H1 (cell line): ENCODE results near the gene SH3BGRL3. TPM values are rescaled to one million over a fixed set of nuclear protein-coding genes. Genes with fewer than 3 reads are reported as not detected.

Experiments
- CTCF ChIA-PET: fragments of 300-600 bp; sonication (Branson Sonifier 250); formaldehyde crosslinking; loops from one replicate; lab custom pipeline; 2021; ENCODE audit not compliant: partially characterized antibody; lab: Charles Lee
- POLR2A ChIA-PET: fragments of 300-600 bp; sonication (Branson Sonifier 250); formaldehyde crosslinking; loops from one replicate; lab custom pipeline; 2021; ENCODE audit warnings: inconsistent platforms; ENCODE audit not compliant: partially characterized antibody; lab: Charles Lee
- DNase-seq, 2 experiments: peaks; one replicate each; pipeline versions ENCODE4 v3.0.0 to v3.0.0-alpha.2; 2010 to 2022; ENCODE audit warnings: low spot score in 2 of 2, low read depth in 1 of 2, mixed read lengths in 1 of 2
- FAIRE-seq: peaks from 2 replicates; lab custom pipeline; 2011; peaks lifted over from hg19 to GRCh38; lab: Jason Lieb, UNC
- H2AFZ ChIP-seq: 2 replicates; pipeline ENCODE4 v1.8.1; 2012; ENCODE audit warnings: low read length, inconsistent platforms
- H2AK5ac ChIP-seq: 2 replicates; pipeline ENCODE4 v1.6.1; 2013; ENCODE audit warnings: low read depth, low read length
- H2BK120ac ChIP-seq: replicated peaks from 2 replicates; pipeline ENCODE3; 2013; ENCODE audit warnings: low read depth, low read length, inconsistent platforms
- H2BK12ac ChIP-seq: 2 replicates; pipeline ENCODE4 v1.6.1; 2013; ENCODE audit warnings: low read depth, low read length
- H2BK15ac ChIP-seq: 2 replicates; pipeline ENCODE4 v1.6.1; 2013; ENCODE audit warnings: low read length
- H2BK20ac ChIP-seq: 2 replicates; pipeline ENCODE4 v1.6.1; 2013; ENCODE audit warnings: low read length
- H2BK5ac ChIP-seq: 2 replicates; pipeline ENCODE4 v1.6.1; 2013; ENCODE audit warnings: low read depth, low read length
- H3K14ac ChIP-seq: 2 replicates; pipeline ENCODE4 v1.6.1; 2013; ENCODE audit warnings: inconsistent platforms; ENCODE audit not compliant: insufficient read length
- H3K18ac ChIP-seq: 2 replicates; pipeline ENCODE4 v1.6.1; 2013; ENCODE audit warnings: low read length; ENCODE audit errors: extremely low read depth
- H3K23ac ChIP-seq: 2 replicates; pipeline ENCODE4 v1.6.1; 2013; ENCODE audit warnings: inconsistent platforms; ENCODE audit not compliant: insufficient read length
- H3K23me2 ChIP-seq: 2 replicates; pipeline ENCODE4 v1.6.1; 2013; ENCODE audit warnings: low read depth, low read length
- H3K27ac ChIP-seq: 2 replicates; pipeline ENCODE4 v1.6.1; 2011; ENCODE audit warnings: low read depth, low read length, inconsistent platforms
- H3K27me3 ChIP-seq, 4 experiments: replicated peaks in 1 of 4; 1 replicate in 1 of 4; 2 replicates in 3 of 4; pipeline versions ENCODE4 v1.6.1 to v1.8.1; 2011 to 2013; ENCODE audit warnings: low read length in 3 of 4, mild to moderate bottlenecking in 3 of 4, inconsistent platforms in 2 of 4, mixed read lengths in 2 of 4, moderate library complexity in 1 of 4; ENCODE audit not compliant: control insufficient read depth in 3 of 4, insufficient read depth in 3 of 4; ENCODE audit errors: extremely low read depth in 1 of 4
- H3K36me3 ChIP-seq, 4 experiments: 2 replicates each; pipeline versions ENCODE4 v1.6.1 to v1.8.1; 2011 to 2013; ENCODE audit warnings: mild to moderate bottlenecking in 4 of 4, low read length in 3 of 4, moderate library complexity in 2 of 4, control low read depth in 1 of 4, inconsistent platforms in 1 of 4; ENCODE audit not compliant: insufficient read depth in 4 of 4, control insufficient read depth in 2 of 4
- H3K4ac ChIP-seq: replicated peaks from 2 replicates; pipeline ENCODE3; 2013; ENCODE audit warnings: low read length, low read depth, mixed read lengths, inconsistent platforms; ENCODE audit not compliant: insufficient read length
- H3K4me1 ChIP-seq, 4 experiments: replicated peaks in 1 of 4; 1 replicate in 1 of 4; 2 replicates in 3 of 4; pipeline versions ENCODE4 v1.6.1 to v1.8.1; 2011 to 2013; ENCODE audit warnings: low read length in 3 of 4, inconsistent platforms in 2 of 4, mixed read lengths in 1 of 4; ENCODE audit not compliant: insufficient read depth in 4 of 4, control insufficient read depth in 3 of 4
- H3K4me2 ChIP-seq, 2 experiments: 2 replicates each; pipeline versions ENCODE4 v1.6.1 to v1.8.1; 2011 to 2013; ENCODE audit warnings: low read depth in 2 of 2, low read length in 2 of 2, control low read depth in 1 of 2, inconsistent platforms in 1 of 2, mild to moderate bottlenecking in 1 of 2; ENCODE audit not compliant: insufficient read depth in 1 of 2
- H3K4me3 ChIP-seq, 4 experiments: fragments of 200-600, 300-600 bp in 1 of 4; sonication (generic), shearing (Covaris generic), sonication (Bioruptor Twin) in 1 of 4; 2 replicates each; pipeline versions ENCODE4 v1.5.1 to v1.8.1; 2011 to 2016; ENCODE audit warnings: low read length in 4 of 4, low read depth in 3 of 4, control low read depth in 2 of 4, inconsistent platforms in 2 of 4, mild to moderate bottlenecking in 2 of 4, mixed read lengths in 1 of 4, moderate library complexity in 1 of 4; ENCODE audit not compliant: insufficient read depth in 2 of 4; ENCODE audit errors: extremely low read depth in 1 of 4
- H3K56ac ChIP-seq: replicated peaks from 2 replicates; pipeline ENCODE3; 2013; ENCODE audit warnings: low read depth, mild to moderate bottlenecking, mixed read lengths, low read length, inconsistent platforms; ENCODE audit not compliant: insufficient read length
- H3K79me1 ChIP-seq: 2 replicates; pipeline ENCODE4 v1.6.1; 2013; ENCODE audit warnings: low read depth, low read length, control low read depth
- H3K79me2 ChIP-seq, 2 experiments: 2 replicates each; pipeline versions ENCODE4 v1.6.1 to v1.8.1; 2012 to 2013; ENCODE audit warnings: low read length in 2 of 2, mild to moderate bottlenecking in 2 of 2, inconsistent platforms in 1 of 2; ENCODE audit not compliant: insufficient read depth in 2 of 2, control insufficient read depth in 1 of 2
- H3K9ac ChIP-seq, 4 experiments: replicated peaks in 1 of 4; 1 replicate in 1 of 4; 2 replicates in 3 of 4; pipeline versions ENCODE4 v1.6.1 to v1.8.1; 2011 to 2013; ENCODE audit warnings: low read depth in 3 of 4, low read length in 3 of 4, control low read depth in 2 of 4, mild to moderate bottlenecking in 2 of 4, moderate library complexity in 2 of 4, inconsistent platforms in 1 of 4; ENCODE audit errors: extremely low read depth in 1 of 4
- H3K9me3 ChIP-seq, 2 experiments: 2 replicates each; pipeline versions ENCODE4 v1.6.1 to v1.8.1; 2012 to 2013; ENCODE audit warnings: mild to moderate bottlenecking in 2 of 2, moderate library complexity in 2 of 2, control low read depth in 1 of 2, inconsistent platforms in 1 of 2, low read depth in 1 of 2, low read length in 1 of 2, mixed read lengths in 1 of 2; ENCODE audit not compliant: insufficient read depth in 2 of 2
- H4K20me1 ChIP-seq, 2 experiments: replicated peaks in 1 of 2; 2 replicates each; pipeline versions ENCODE3 to v1.8.1; 2011 to 2013; ENCODE audit warnings: inconsistent platforms in 2 of 2, low read length in 2 of 2, mild to moderate bottlenecking in 1 of 2; ENCODE audit not compliant: insufficient read depth in 2 of 2, control insufficient read depth in 1 of 2
- H4K5ac ChIP-seq: 2 replicates; pipeline ENCODE4 v1.6.1; 2013; ENCODE audit warnings: low read length, low read depth, mixed read lengths, inconsistent platforms; ENCODE audit not compliant: insufficient read length
- H4K8ac ChIP-seq: 2 replicates; pipeline ENCODE4 v1.8.0; 2013; ENCODE audit warnings: mild to moderate bottlenecking, moderate library complexity, low read length, inconsistent platforms; ENCODE audit not compliant: insufficient read depth; ENCODE audit errors: extremely low read depth
- H4K91ac ChIP-seq: replicated peaks from 2 replicates; pipeline ENCODE3; 2013; ENCODE audit warnings: low read length, mixed read lengths, inconsistent platforms; ENCODE audit not compliant: insufficient read length
- EP300 ChIP-seq, 2 experiments: IDR thresholded peaks; 1 replicate in 1 of 2; 2 replicates in 1 of 2; pipeline ENCODE4 v1.6.1; 2011 to 2012; ENCODE audit warnings: low read depth in 2 of 2, low read length in 2 of 2, mild to moderate bottlenecking in 2 of 2, borderline replicate concordance in 1 of 2, inconsistent platforms in 1 of 2, moderate library complexity in 1 of 2
- EZH2 ChIP-seq: fragments of 200-600 bp; sonication (generic); IDR thresholded peaks from 2 replicates; pipeline ENCODE4 v1.7.1; 2012; ENCODE audit warnings: low read depth, mild to moderate bottlenecking, moderate library complexity, low read length, inconsistent platforms; ENCODE audit not compliant: severe bottlenecking
- JUND ChIP-seq: IDR thresholded peaks from 2 replicates; pipeline ENCODE4 v1.6.1; 2011; ENCODE audit warnings: mild to moderate bottlenecking, improper control_type of control experiment, low read length
- KDM1A ChIP-seq: fragments of 200-600, 300-600 bp; sonication (generic); IDR thresholded peaks from 2 replicates; pipeline ENCODE4 v1.7.1; 2016; ENCODE audit warnings: mild to moderate bottlenecking, low read length, borderline replicate concordance
- NANOG ChIP-seq: IDR thresholded peaks from 2 replicates; pipeline ENCODE4 v1.6.1; 2011; ENCODE audit warnings: low read length, low read depth, mild to moderate bottlenecking, inconsistent platforms; ENCODE audit not compliant: insufficient read depth, poor library complexity, severe bottlenecking
- SP1 ChIP-seq: IDR thresholded peaks from 2 replicates; pipeline ENCODE4 v1.6.1; 2011; ENCODE audit warnings: low read depth, low read length
- SUZ12 ChIP-seq: fragments of 200-600 bp; sonication (generic); IDR thresholded peaks from 2 replicates; pipeline ENCODE4 v1.6.1; 2012; ENCODE audit warnings: mild to moderate bottlenecking, inconsistent platforms, low read length, moderate library complexity, mixed read lengths
- TCF12 ChIP-seq: IDR thresholded peaks from 2 replicates; pipeline ENCODE4 v1.6.1; 2011; ENCODE audit warnings: low read depth, mild to moderate bottlenecking, low read length
- WGBS, 2 experiments: shearing (Covaris generic) in 1 of 2; methylation state at CpG; one replicate each; pipeline versions ENCODE4 v1.1.6 to v1.1.7; 2013 to 2015; ENCODE audit warnings: low lambda C conversion rate in 2 of 2, mixed read lengths in 2 of 2, inconsistent platforms in 1 of 2, low coverage in 1 of 2, missing lambda C conversion rate in 1 of 2; ENCODE audit not compliant: insufficient replicate concordance in 2 of 2, insufficient coverage in 1 of 2, insufficient read length in 1 of 2; ENCODE audit errors: extremely low coverage in 1 of 2, missing lambda C conversion rate in 1 of 2; 5-methylcytosine and 5-hydroxymethylcytosine counted together
- polyA plus RNA-seq, 7 experiments: library from polyadenylated mRNA; depleted of rRNA in 3 of 7; stranded (reverse) in 5 of 7; unstranded in 2 of 7; fragments of >200 nt in 5 of 7; fragments of 200-250 nt in 2 of 7; gene quantifications; 1 replicate in 5 of 7; 2 replicates in 1 of 7; 4 replicates in 1 of 7; pipeline versions ENCODE4 v1.2.1 to v1.2.3, GENCODE V29; 2011 to 2013; ENCODE audit warnings: missing spikeins in 2 of 7, mixed read lengths in 2 of 7
- total RNA-seq: library from RNA; stranded (reverse); fragmentation: NEBNext Ultra II Directional; extraction: Animal tissue kit (Norgen Biotek cat#: 25700); gene quantifications from 2 replicates; pipeline ENCODE4 v1.2.1, GENCODE V29; 2021

SH3BGRL3 gene
- total and polyA plus RNA-seq, 2 of the 8 experiments (the other 6 are each of a cell fraction or from before 2014, with no cell fraction given), result 77.8 to 107 TPM

DNA sequence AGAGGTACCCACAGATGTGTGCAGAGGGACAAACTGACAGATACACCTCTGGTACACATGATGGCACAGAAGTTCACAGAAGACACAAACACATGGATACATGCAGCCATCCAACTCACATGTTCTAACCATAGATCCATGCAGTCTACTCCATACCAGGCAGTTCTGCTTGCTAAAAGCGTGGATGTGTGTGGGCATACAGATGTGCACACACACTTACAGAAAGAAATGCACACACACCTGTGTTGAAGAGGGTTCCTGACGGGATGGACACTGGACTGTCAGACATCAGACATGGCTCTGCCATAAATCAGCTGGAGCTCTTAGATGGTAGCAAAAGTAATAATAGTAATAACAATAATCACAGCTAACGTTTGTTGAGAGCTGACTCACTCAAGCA is 44.7 kb downstream of the SH3BGRL3 start:
- Histone ChIP-seq H3K79me1 (no peaks in the 10 kb centered on the region), H3K4me2 (no peak overlapping the region), H3K4ac (no peak overlapping the region), H3K14ac (no peak overlapping the region), H3K4me1 (no peaks in the 10 kb centered on the region; a peak in 1 of 7 replicates), H3K27ac (no peak overlapping the region), H3K9ac (no peak overlapping the region), H3K18ac (no peak overlapping the region), H4K8ac (no peak overlapping the region), H3K9me3 (no peaks in the 10 kb centered on the region), H4K20me1 (peaks cover 0 to 2% of the 10 kb centered on the region in 2 experiments), H2BK120ac (no peak overlapping the region), H3K23ac (no peak overlapping the region), H2BK15ac (no peak overlapping the region), H2BK5ac (no peak overlapping the region), H3K27me3 (no peaks in the 10 kb centered on the region), H4K91ac (no peak overlapping the region), H3K36me3 (peaks cover 7 to 22% (median 18%) of the 10 kb centered on the region in 4 experiments; a peak in 7 of 8 replicates), H3K4me3 (no peak overlapping the region), H2BK20ac (no peak overlapping the region), H2AFZ (no peak overlapping the region), H3K56ac (no peak overlapping the region), H2AK5ac (no peak overlapping the region), H4K5ac (no peak overlapping the region), H3K79me2 (no peaks in the 10 kb centered on the region), H2BK12ac (no peak overlapping the region), H3K23me2 (no peaks in the 10 kb centered on the region)
- ChIA-PET CTCF (interaction anchor here (16.5 to 57.0 kb wide), 2 partner anchors 31 to 37 kb away, joined by 139 to 1530 read pairs; partner anchors contain the start of genes SH3BGRL3 and UBXN11), POLR2A (interaction anchor here (0.7 to 1.8 kb wide), 2 partner anchors 39 to 89 kb away, joined by 3 read pairs; no protein-coding TSS in a partner anchor)
- no peak for DNase-seq
- no peak for FAIRE-seq
- WGBS, 2 experiments, result 81% methylated on average over 3 of the region's 3 CpGs; no CpG with 5 or more reads in 1 of the 2 experiments
- TF ChIP-seq JUND (no peak), SUZ12 (no peak), KDM1A (no peak), TCF12 (no peak), EP300 (IDR thresholded peaks at IDR 0.05; ENCODE audit: borderline replicate concordance in 1 of 2, low read depth in 2 of 2, low read length in 2 of 2) (no peak), EZH2 (no peak), NANOG (no peak), SP1 (no peak)
